Skeletal muscle tissue (tissue), 4 donors: ENCODE measurements around the gene PRRC2C. TPM values are rescaled to one million over a fixed set of nuclear protein-coding genes. Genes with fewer than 3 reads are reported as not detected.
A peak's percentile ranks its signal among the peaks of the same experiment; 100 is the strongest.

Experiments
- H3K27ac ChIP-seq: one replicate; pipeline ENCODE4 v1.7.0; 2013; ENCODE audit warnings: mild to moderate bottlenecking, low read depth, low read length, inconsistent platforms
- H3K27me3 ChIP-seq, 3 donors: one replicate each; pipeline ENCODE4 v1.7.0; 2013; ENCODE audit warnings: low read length in 3 of 3; ENCODE audit not compliant: control insufficient read depth in 3 of 3, insufficient read depth in 3 of 3
- H3K36me3 ChIP-seq, 3 donors: one replicate each; pipeline ENCODE4 v1.7.0; 2013; ENCODE audit warnings: low read length in 3 of 3; ENCODE audit not compliant: control insufficient read depth in 3 of 3, insufficient read depth in 3 of 3
- H3K4me1 ChIP-seq, 3 donors: one replicate each; pipeline ENCODE4 v1.7.0; 2013; ENCODE audit warnings: low read length in 3 of 3, mild to moderate bottlenecking in 3 of 3; ENCODE audit not compliant: control insufficient read depth in 3 of 3, insufficient read depth in 3 of 3
- H3K4me3 ChIP-seq, 3 donors: one replicate each; pipeline ENCODE4 v1.7.0; 2013; ENCODE audit warnings: low read length in 3 of 3
- H3K9ac ChIP-seq, 3 donors: one replicate each; pipeline ENCODE4 v1.7.0; 2013; ENCODE audit warnings: low read length in 3 of 3, mild to moderate bottlenecking in 3 of 3, moderate library complexity in 2 of 3, low read depth in 1 of 3
- H3K9me3 ChIP-seq, 3 donors: one replicate each; pipeline ENCODE4 v1.7.0; 2013; ENCODE audit warnings: low read length in 3 of 3; ENCODE audit not compliant: control insufficient read depth in 3 of 3
- total RNA-seq: library from RNA; depleted of rRNA; stranded (reverse); fragments of >200 nt; gene quantifications from one replicate; pipeline ENCODE4 v1.2.3, GENCODE V29; 2014
- donor health status: Osteomylitis.

The PRRC2C gene
- total RNA-seq, 1 donor from 2014 or later, result 32.4 TPM

DNA sequence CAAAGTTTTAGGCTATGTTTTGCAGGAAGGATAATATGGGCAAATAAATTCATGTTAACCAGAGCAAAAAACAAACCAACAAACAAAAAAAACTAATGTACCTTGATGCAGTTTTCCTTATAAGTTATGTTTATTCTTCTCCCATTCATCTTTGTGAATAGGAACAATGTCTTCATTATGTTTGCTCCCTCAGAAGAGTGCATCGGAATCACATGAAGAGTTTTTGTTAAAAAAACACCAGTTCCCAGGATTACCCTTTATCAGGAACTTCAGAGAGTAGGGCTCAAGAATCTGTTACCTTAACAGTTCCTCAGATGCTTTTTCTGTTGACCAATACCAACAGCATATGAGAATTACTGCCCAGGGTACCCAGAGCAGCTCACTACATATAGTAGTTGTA lies 14.6 kb upstream of the PRRC2C start:
- Histone ChIP-seq H3K4me1 (peaks cover 0 to 2% (median 0%) of the 10 kb centered on the region in 3 donors), H3K4me3 (no peak overlapping the region), H3K36me3 (no peaks in the 10 kb centered on the region), H3K27ac (no peak overlapping the region), H3K9me3 (no peaks in the 10 kb centered on the region), H3K27me3 (no peaks in the 10 kb centered on the region), H3K9ac (no peak overlapping the region)

DNA sequence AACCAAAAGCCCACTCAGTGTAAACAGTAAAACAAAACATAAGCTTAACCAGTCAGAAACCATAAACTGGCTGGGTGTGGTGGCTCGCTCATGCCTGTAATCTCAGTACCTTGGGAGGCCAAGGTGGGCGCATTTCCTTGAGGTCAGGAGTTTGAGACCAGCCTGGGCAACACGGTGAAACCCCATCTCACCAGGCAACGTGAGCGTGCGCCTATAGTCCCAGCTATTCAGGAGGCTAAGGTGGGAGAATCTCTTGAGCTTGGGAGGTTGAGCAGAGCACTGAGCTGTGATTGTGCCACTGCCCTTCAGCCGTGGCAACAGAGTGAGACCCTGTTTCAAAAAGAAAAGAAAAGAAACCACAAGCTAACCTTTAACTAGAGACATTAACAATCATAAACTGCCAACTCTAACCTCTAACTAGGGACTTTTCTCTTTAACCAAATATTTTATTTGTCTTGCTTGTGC lies 13.1 kb upstream of the PRRC2C start:
- H3K4me3 ChIP-seq, result no peak overlapping the region
- H3K36me3 ChIP-seq, result no peaks in the 10 kb centered on the region
- H3K27ac ChIP-seq, result no peak overlapping the region
- no peaks in the 10 kb centered on the region for H3K9me3 ChIP-seq
- no peak overlapping the region for H3K9ac ChIP-seq
- peaks cover 0 to 2% (median 0%) of the 10 kb centered on the region in 3 donors for H3K4me1 ChIP-seq
- H3K27me3 ChIP-seq, result peaks cover 0 to 2% (median 0%) of the 10 kb centered on the region in 3 donors

DNA sequence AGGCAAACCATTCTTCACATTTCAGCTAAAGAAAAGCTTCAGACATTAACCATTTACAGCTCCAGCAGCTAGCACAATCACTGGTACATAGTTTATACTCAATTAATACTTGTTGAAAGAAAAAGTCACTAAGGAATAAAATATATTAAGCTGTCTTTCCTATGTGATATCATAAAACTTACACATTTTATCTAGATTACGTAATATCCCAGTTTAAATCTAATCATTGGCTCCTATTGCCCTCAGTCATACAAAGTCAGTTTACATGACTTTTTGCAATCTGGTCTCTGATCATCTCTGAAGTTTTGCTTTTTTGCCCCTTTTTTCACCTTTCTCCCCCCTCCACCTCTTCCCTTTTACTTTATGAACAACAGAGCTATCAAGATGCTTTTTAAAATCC lies 8.5 kb upstream of the PRRC2C start:
- H3K4me1 ChIP-seq, result no peaks in the 10 kb centered on the region
- H3K4me3 ChIP-seq, result no peak overlapping the region
- H3K9ac ChIP-seq, result no peak overlapping the region
- H3K27me3 ChIP-seq, result peaks cover 0 to 3% (median 0%) of the 10 kb centered on the region in 3 donors
- H3K27ac ChIP-seq, result no peak overlapping the region
- H3K9me3 ChIP-seq, result no peaks in the 10 kb centered on the region
- no peaks in the 10 kb centered on the region for H3K36me3 ChIP-seq

DNA sequence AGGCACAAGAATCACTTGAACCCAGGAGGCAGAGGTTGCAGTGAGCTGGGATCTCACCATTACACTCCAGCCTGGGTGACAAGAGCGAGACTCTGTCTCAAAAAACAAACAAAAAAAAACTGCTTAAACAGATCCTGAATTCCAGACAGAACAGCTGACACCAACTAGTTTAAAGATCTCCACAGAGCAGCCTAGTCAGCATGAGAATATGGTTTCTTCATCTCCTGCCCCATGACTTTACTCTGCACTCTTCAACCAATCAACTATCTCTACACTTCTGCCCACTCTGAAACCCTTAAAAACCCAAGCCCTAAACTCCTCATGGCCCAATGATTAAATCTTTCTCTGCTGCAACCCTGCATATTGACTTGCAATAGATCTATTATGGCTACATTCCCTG lies 7.5 kb upstream of the PRRC2C start:
- H3K4me3 ChIP-seq, result no peak overlapping the region
- H3K36me3 ChIP-seq, result no peaks in the 10 kb centered on the region
- no peak overlapping the region for H3K9ac ChIP-seq
- H3K9me3 ChIP-seq, result no peaks in the 10 kb centered on the region
- H3K27ac ChIP-seq, result no peak overlapping the region
- peaks cover 0 to 3% (median 0%) of the 10 kb centered on the region in 3 donors for H3K27me3 ChIP-seq
- H3K4me1 ChIP-seq, result no peaks in the 10 kb centered on the region

DNA sequence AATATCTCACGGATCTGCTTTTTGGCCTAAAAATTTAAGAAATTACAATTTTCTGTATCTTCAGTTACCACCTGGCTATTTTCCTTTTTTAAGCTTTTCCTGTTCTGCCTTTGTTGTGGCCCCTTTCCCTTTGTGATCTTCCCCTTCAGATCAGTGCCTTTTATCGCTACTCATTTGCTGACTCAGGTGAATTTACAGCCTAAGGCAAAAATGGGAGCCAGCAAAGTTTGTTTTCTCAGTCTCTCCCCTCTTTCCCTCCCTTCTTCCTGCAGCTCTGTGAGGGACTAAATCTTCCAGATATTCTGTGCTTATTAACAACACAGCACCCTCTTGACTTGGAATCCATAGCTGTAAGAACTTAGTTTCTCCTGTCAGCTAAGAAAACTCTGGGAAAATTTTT lies 5.3 kb upstream of the PRRC2C start:
- Histone ChIP-seq H3K27ac (no peak overlapping the region), H3K9ac (no peak overlapping the region), H3K4me1 (peaks cover 0 to 3% (median 3%) of the 10 kb centered on the region in 3 donors), H3K27me3 (peaks cover 0 to 3% (median 0%) of the 10 kb centered on the region in 3 donors), H3K36me3 (no peaks in the 10 kb centered on the region), H3K4me3 (no peak overlapping the region), H3K9me3 (no peaks in the 10 kb centered on the region)

DNA sequence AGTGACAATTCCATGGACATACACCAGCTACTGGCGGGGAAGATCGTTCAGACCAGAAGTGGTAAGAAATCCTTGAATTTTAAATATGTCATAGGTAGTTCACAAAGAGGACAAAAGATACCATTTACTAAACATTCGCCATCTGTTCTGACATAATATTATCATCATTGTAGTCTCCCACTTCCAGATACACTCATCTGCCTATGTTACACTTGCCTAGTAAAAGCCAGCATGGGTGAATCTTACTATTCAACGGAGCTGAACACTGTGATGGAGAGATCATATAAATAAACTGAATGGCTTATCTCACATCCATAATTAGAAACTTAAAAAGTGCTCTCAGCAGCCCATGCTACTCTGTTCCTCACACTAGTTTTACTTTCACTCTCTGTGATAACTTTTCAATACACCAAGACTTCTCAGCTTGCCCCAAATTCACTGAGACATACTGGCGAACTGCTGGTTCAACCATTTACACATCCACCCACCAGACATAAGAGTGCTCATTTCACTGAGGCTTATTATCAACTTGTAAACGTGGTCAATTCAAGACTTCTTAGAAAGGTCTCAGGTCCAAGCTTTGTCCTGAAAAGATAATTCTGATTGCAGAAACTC lies 463 bp upstream of the PRRC2C start:
- Histone ChIP-seq H3K36me3 (no peaks in the 10 kb centered on the region), H3K27me3 (no peaks in the 10 kb centered on the region), H3K27ac (peak overlapping the region; percentile 99), H3K9ac (peak overlapping the region; percentile 90 to 100 (median 98)), H3K4me1 (peaks cover 6 to 20% (median 18%) of the 10 kb centered on the region in 3 donors), H3K4me3 (peak overlapping the region; percentile 91 to 98 (median 94)), H3K9me3 (no peaks in the 10 kb centered on the region)

DNA sequence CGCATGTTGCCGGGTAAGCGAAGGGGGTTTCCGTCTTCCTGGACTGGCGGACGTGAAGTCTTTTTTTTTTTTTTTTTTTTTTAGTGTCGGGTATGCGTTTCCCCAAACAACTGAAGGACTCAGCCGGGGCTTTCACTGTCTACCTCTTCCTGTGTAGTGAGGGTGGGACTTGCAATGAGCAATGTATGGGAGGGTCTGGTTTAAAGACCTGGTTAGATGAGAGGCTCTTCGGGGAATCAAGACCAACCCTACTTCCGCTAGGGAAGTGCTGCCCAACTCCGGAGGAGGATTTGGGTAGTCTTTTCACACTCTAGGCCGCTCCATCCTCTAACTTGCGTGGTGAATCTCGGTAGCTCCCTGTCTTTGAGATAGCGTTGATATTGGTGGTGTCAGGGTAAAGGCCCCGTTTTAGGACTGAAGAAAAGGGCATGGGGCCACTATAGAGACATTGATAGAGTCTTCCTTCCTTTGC lies 754 bp downstream of the PRRC2C start:
- peaks cover 0 to under 1% (median 0%) of the 10 kb centered on the region in 3 donors for H3K36me3 ChIP-seq
- peaks cover 6 to 25% (median 22%) of the 10 kb centered on the region in 3 donors for H3K4me1 ChIP-seq
- H3K9me3 ChIP-seq, result no peaks in the 10 kb centered on the region
- peak overlapping the region; percentile 97 to 100 (median 98) for H3K9ac ChIP-seq
- no peaks in the 10 kb centered on the region for H3K27me3 ChIP-seq
- H3K27ac ChIP-seq, result peak overlapping the region; percentile 99
- H3K4me3 ChIP-seq, result peak overlapping the region; percentile 91 to 98 (median 94)

DNA sequence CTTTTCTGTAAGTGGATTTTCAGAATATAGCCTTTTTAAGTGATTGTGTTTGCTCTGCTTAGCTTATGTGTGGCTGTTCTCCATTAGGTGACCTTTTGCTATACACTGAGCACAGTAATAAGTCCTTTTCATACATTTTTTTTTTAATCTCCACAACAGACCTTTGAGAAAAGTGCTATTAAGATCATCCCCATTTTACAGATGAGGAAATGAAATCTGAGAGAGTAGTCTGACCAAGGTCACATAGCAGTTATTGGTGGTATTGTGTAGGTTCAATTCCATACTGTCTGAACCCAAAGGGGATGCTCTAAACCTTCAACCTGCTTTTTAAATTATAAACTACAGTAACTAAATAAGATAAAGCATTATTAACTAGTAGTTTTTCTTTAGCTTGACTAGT lies 1.7 kb downstream of the PRRC2C start:
- peaks cover 0 to 2% (median 0%) of the 10 kb centered on the region in 3 donors for H3K36me3 ChIP-seq
- no peaks in the 10 kb centered on the region for H3K9me3 ChIP-seq
- H3K27ac ChIP-seq, result peak overlapping the region; percentile 99
- H3K9ac ChIP-seq, result peak overlapping the region in 1 of 3 donors; percentile 100
- no peaks in the 10 kb centered on the region for H3K27me3 ChIP-seq
- peak overlapping the region; percentile 91 to 98 (median 94) for H3K4me3 ChIP-seq
- peaks cover 9 to 26% (median 25%) of the 10 kb centered on the region in 3 donors for H3K4me1 ChIP-seq

DNA sequence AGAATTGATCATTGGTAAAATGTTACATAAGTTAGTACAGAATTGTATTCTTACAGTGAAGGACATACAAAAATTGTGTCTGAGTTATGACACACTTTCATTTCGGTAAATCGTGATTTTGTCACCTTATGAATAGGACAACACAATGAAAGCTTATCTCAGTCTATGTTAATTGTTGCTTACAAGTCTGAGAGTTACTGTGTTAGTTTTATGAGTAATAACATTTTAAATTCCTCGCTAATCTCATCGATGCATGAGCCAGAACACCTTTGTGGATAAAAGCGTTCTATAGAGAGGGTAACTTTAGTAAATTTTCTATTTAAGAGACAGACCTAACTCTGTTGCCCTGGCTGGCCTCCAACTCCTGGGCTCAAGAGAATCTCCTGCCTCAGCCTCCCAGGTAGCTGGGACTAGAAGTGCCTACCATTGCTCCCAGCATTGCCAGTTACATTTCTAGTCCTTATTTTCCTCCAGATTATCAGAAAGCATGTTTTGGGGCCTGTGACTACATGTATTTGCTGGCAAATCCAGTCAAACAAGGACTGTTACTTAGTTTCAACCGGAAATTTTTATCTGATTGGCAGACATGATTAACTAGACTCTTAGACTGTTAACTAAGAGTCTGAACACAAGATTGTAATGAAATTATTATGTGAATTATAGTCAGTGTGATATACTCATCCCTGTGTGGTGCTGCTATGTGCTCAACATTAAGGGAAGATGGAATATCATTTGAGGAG lies 3.0 kb downstream of the PRRC2C start:
- H3K9me3 ChIP-seq, result no peaks in the 10 kb centered on the region
- no peak overlapping the region for H3K9ac ChIP-seq
- H3K27ac ChIP-seq, result no peak overlapping the region

DNA sequence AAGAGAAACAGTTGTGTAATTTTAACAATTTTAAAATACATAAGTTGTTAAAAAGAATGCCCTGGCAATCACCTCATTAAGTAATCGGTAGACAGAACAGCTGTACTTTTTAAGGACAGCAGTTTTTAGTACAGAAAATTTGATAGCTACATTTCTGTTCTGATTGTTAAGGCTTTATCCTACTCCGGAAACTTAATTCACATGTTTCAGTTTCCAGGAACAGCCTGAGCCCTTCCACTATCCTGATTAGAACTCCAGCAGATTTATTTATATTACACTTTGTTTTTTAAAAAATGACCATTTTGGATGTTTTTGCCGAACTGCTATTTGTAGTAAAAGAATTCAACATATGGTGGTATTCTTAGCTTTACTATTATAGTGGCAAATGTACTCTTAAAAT lies 8.7 kb downstream of the PRRC2C start:
- H3K9ac ChIP-seq, result peak overlapping the region in 1 of 3 donors; percentile 27
- H3K27me3 ChIP-seq, result no peaks in the 10 kb centered on the region
- H3K4me3 ChIP-seq, result no peak overlapping the region
- peaks cover 13 to 24% (median 21%) of the 10 kb centered on the region in 3 donors for H3K4me1 ChIP-seq
- no peak overlapping the region for H3K27ac ChIP-seq
- H3K36me3 ChIP-seq, result peaks cover 0 to 2% (median 0%) of the 10 kb centered on the region in 3 donors
- H3K9me3 ChIP-seq, result no peaks in the 10 kb centered on the region

More for the DNA sequence above, 3.0 kb downstream of the PRRC2C start:
- Histone ChIP-seq H3K4me3 (no peak overlapping the region), H3K36me3 (peaks cover 0 to 2% (median 0%) of the 10 kb centered on the region in 3 donors), H3K27me3 (no peaks in the 10 kb centered on the region), H3K4me1 (peaks cover 9 to 30% (median 28%) of the 10 kb centered on the region in 3 donors)
